Amniotic stem cell (primary cell): ENCODE results near the gene TMOD2.

Experiments used
- DNase-seq: peaks from one replicate; lab custom pipeline; 2025; lab: John Stamatoyannopoulos, UW

TMOD2 gene

GRCh38 chr15:51856714-51857380 lies 105.5 kb downstream of the TMOD2 start:
- DNase-seq = no peak

GRCh38 chr15:51861557-51862359 lies 110.4 kb downstream of the TMOD2 start:
- no peak for DNase-seq

- DNase-seq = no peak
Measured at GRCh38 chr15:51863131-51863530, 111.7 kb downstream of the TMOD2 start.

GRCh38 chr15:51864408-51865056 lies 113.1 kb downstream of the TMOD2 start:
- no peak for DNase-seq

- DNase-seq = no peak
Measured at GRCh38 chr15:51865317-51865716, 113.9 kb downstream of the TMOD2 start.
